ENCODE results near the gene PLXNC1.

DNA sequence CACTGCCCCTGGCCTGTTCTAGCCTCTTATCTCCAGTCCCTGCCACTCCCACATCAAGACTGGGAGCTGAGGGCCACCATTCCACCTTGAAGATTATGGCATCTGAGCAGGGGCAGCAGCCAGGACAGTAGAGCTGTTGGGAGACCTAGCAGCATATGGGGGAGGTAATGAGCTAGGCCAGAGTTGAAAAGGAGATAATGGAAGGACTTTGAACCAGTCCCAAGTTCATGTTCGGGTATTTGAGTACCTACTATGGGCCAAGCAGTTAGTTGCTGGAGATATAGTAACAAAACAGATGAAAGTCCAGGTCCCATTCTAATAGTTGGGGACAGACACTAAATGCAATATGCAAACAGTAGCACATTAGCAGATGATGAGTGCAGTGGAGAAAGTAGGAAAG is 151.5 kb downstream of the PLXNC1 start:
- TF ChIP-seq YY1 (IDR thresholded peaks at IDR 0.05; ENCODE audit: low read depth) (no peak), NRF1 (IDR thresholded peaks at IDR 0.05; ENCODE audit: low read depth, low read length) (no peak), IRF3 (IDR thresholded peaks at IDR 0.05; ENCODE audit: low read depth, low read length) (no peak), POLR2AphosphoS5 (IDR thresholded peaks at IDR 0.05; ENCODE audit: low read depth, low read length) (no peak)
- TF ChIP-seq, protein P1, sequence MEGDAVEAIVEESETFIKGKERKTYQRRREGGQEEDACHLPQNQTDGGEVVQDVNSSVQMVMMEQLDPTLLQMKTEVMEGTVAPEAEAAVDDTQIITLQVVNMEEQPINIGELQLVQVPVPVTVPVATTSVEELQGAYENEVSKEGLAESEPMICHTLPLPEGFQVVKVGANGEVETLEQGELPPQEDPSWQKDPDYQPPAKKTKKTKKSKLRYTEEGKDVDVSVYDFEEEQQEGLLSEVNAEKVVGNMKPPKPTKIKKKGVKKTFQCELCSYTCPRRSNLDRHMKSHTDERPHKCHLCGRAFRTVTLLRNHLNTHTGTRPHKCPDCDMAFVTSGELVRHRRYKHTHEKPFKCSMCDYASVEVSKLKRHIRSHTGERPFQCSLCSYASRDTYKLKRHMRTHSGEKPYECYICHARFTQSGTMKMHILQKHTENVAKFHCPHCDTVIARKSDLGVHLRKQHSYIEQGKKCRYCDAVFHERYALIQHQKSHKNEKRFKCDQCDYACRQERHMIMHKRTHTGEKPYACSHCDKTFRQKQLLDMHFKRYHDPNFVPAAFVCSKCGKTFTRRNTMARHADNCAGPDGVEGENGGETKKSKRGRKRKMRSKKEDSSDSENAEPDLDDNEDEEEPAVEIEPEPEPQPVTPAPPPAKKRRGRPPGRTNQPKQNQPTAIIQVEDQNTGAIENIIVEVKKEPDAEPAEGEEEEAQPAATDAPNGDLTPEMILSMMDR (IDR thresholded peaks at IDR 0.05) = no peak
- TF ChIP-seq, protein P2, sequence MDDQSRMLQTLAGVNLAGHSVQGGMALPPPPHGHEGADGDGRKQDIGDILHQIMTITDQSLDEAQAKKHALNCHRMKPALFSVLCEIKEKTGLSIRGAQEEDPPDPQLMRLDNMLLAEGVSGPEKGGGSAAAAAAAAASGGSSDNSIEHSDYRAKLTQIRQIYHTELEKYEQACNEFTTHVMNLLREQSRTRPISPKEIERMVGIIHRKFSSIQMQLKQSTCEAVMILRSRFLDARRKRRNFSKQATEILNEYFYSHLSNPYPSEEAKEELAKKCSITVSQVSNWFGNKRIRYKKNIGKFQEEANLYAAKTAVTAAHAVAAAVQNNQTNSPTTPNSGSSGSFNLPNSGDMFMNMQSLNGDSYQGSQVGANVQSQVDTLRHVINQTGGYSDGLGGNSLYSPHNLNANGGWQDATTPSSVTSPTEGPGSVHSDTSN (IDR thresholded peaks at IDR 0.05) = no peak

All from SK-N-SH (cell line).